ENCODE data around the gene CTTN.

The CTTN gene

DNA sequence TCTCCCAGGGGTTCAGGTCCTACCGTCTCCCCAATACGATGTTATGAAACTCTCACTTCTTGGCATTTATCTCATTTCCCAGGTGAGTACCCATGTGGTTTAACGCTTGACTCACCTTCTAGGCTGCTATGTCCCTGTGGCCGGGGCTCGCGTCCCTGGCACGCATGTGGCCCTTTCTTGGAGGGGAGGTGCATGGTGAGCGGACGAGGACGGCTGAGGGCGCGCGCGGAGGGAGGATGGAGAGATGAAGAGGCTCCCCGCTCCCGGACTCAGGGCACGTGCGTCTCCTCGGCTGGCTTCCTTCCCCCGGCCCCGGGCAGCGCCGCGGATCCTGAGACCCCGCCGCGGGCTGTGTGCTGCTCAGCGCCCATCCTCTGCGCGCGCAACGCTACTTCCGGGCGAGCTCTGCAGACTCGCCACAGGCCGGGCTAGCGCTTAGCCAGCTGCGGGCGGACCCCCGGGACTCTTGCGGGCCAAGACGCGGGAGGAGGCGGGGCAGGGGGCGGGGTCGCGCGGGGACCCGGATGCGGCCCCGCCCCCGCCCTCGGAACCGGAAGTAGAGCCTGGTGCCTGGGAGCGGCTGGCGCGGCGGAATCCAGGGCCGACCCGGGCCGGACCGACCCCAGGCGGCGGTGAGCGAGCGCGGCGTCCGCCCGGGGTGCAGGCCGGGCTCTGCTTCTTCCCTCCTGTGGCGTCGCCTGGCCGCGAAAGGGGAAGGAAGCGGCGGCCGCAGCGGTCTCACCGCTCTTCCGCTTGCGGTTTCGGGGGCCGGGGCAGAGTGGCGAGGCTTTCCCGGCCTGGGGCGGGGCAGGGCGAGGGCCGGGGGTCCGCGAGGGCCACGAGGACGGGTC is at the start of gene CTTN:
TSS of gene CTTN (plus strand) at position 547 of the 851 bp plus-strand sequence. CDS start 8,769 bp downstream, outside the sequence.
- Histone ChIP-seq H3K27me3 (replicated peaks; ENCODE audit: control insufficient read depth, insufficient read depth, low read length) (no peaks in the 10 kb centered on the region; the same call in 1 of the 2 replicates), H3K36me3 (ENCODE audit: control insufficient read depth, insufficient read depth, low read length) (no peaks in the 10 kb centered on the region), H3K4me3 (replicated peaks; ENCODE audit: low read depth, low read length) (peak within 1 kb of the TSS; percentile 65)
- TF ChIP-seq, protein P1, sequence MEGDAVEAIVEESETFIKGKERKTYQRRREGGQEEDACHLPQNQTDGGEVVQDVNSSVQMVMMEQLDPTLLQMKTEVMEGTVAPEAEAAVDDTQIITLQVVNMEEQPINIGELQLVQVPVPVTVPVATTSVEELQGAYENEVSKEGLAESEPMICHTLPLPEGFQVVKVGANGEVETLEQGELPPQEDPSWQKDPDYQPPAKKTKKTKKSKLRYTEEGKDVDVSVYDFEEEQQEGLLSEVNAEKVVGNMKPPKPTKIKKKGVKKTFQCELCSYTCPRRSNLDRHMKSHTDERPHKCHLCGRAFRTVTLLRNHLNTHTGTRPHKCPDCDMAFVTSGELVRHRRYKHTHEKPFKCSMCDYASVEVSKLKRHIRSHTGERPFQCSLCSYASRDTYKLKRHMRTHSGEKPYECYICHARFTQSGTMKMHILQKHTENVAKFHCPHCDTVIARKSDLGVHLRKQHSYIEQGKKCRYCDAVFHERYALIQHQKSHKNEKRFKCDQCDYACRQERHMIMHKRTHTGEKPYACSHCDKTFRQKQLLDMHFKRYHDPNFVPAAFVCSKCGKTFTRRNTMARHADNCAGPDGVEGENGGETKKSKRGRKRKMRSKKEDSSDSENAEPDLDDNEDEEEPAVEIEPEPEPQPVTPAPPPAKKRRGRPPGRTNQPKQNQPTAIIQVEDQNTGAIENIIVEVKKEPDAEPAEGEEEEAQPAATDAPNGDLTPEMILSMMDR (IDR thresholded peaks at IDR 0.05; ENCODE audit: insufficient read depth, low read length, poor library complexity, severe bottlenecking) = no peak
- peak; percentile 87 for DNase-seq (ENCODE audit: extremely low read depth, insufficient read length)

DNA sequence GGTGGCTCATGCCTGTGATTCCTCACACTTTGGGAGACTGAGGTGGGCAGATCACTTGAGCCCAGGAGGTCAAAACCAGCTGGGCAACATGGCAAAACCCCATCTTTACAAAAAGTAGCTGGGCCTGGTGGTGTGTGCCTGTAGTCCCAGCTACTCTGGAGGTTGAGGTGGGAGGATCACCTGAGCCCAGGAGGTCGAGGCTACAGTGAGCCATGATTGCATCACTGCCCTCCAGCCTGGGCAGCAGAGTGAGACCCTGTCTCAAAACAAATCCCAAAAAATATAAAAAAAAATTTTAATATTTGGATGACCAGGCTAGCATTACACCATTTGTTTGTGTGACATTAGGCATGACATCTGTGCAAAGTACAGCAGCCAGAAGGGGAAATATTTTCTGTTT is 49.7 kb upstream of the CTTN start:
- DNase-seq (ENCODE audit: extremely low read depth, insufficient read length) = no peak
- Histone ChIP-seq H3K36me3 (ENCODE audit: control insufficient read depth, insufficient read depth, low read length) (peaks cover 8% of the 10 kb centered on the region), H3K4me3 (replicated peaks; ENCODE audit: low read depth, low read length) (no peak overlapping the region), H3K27me3 (replicated peaks; ENCODE audit: control insufficient read depth, insufficient read depth, low read length) (no peaks in the 10 kb centered on the region)
- TF ChIP-seq, protein P1 (IDR thresholded peaks at IDR 0.05; ENCODE audit: insufficient read depth, low read length, poor library complexity, severe bottlenecking) = no peak

DNA sequence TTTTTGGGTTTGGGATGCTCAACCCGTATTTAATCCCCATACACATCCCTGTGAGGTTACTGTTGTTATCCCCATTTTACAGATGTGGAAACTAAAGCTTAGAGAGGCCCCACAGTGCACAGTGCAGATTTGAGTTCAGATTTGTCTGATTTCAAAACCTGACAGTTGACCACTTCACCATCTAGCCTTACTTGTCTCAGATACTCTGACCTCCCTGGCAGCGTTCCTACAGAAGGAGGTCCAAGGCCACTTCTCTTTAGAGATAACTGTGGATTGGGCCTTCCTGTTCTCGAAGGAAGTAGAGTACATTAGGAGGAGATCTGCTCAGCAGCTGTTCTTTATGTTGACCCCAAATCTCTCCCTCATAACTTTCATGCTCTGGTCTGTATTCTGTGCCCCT is 46.7 kb upstream of the CTTN start:
- Histone ChIP-seq H3K27me3 (replicated peaks; ENCODE audit: control insufficient read depth, insufficient read depth, low read length) (no peaks in the 10 kb centered on the region), H3K36me3 (ENCODE audit: control insufficient read depth, insufficient read depth, low read length) (peaks cover 7% of the 10 kb centered on the region), H3K4me3 (replicated peaks; ENCODE audit: low read depth, low read length) (no peak overlapping the region)
- TF ChIP-seq, protein P1 (IDR thresholded peaks at IDR 0.05; ENCODE audit: insufficient read depth, low read length, poor library complexity, severe bottlenecking) = no peak
- no peak for DNase-seq (ENCODE audit: extremely low read depth, insufficient read length)

DNA sequence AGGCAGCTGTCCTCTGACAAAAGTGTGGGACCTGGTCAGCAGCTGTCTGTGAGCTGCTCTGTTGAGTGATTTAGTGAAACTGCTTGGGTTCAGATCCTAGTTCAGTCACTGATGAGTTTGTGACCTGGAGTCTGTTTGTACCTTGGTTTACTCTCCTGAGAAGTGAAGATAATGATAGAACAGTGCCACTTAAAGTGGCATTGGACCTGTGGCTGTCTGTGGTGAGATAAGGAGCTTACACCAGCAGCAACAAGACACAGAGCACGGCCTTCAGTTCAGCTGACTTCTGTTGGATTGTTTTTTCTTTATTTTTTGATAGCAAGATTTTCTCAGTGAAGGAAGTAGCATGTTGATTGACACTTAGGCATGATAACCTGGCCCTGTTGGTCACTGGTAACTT is 46.2 kb upstream of the CTTN start:
- H3K4me3 ChIP-seq (replicated peaks; ENCODE audit: low read depth, low read length) = no peak overlapping the region
- DNase-seq (ENCODE audit: extremely low read depth, insufficient read length) = no peak
- H3K36me3 ChIP-seq (ENCODE audit: control insufficient read depth, insufficient read depth, low read length) = peaks cover 10% of the 10 kb centered on the region
- TF ChIP-seq, protein P1 (IDR thresholded peaks at IDR 0.05; ENCODE audit: insufficient read depth, low read length, poor library complexity, severe bottlenecking) = no peak
- H3K27me3 ChIP-seq (replicated peaks; ENCODE audit: control insufficient read depth, insufficient read depth, low read length) = no peaks in the 10 kb centered on the region

DNA sequence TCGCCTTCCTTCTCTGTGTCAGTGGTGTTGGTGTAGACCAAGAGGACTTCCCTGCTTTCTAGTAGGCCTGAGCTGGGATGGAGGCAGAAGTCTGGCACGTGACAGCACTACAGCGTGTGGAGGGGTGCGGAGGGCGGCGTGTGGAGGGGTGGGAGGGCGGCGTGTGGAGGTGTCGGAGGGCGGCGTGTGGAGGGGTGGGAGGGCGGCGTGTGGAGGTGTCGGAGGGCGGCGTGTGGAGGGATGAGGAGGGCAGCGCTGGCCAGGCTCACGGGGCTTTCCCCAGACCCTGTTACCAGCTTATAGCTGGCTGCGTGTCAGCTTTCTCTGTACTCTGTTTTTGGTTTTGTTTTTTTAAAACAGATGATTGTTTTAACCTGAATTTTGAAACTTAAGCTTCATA is 45.7 kb upstream of the CTTN start:
- no peak for DNase-seq (ENCODE audit: extremely low read depth, insufficient read length)
- Histone ChIP-seq H3K36me3 (ENCODE audit: control insufficient read depth, insufficient read depth, low read length) (peaks cover 11% of the 10 kb centered on the region), H3K27me3 (replicated peaks; ENCODE audit: control insufficient read depth, insufficient read depth, low read length) (no peaks in the 10 kb centered on the region), H3K4me3 (replicated peaks; ENCODE audit: low read depth, low read length) (no peak overlapping the region)
- TF ChIP-seq, protein P1 (IDR thresholded peaks at IDR 0.05; ENCODE audit: insufficient read depth, low read length, poor library complexity, severe bottlenecking) = no peak

All from GM06990 (cell line).